ENCODE results near the gene MYL6B. TPM values are rescaled to one million over a fixed set of nuclear protein-coding genes. Genes with fewer than 3 reads are reported as not detected.

The MYL6B gene
- total and polyA plus RNA-seq, 2 of the 4 experiments (the other 2 are of a cell fraction) = 78.3 to 112 TPM

DNA sequence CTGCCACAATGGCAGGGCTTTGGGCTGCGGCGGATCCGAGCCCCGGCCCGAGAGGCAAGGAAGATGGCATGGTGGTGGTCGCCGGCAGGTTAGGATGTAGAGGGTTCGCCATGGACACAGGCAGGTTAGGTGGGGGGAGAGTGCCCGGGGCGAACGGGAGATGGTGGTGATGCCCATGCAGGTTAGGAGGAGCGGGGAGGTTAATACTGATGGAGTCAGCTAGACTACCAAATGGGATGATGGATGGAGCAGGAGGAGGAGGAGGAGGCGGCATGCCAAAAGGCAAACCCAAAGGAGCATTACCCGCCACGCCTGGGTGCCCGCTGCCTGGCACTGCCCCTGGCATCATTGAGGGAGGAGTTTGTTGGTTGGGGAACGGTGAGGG, 11.9 kb downstream of the MYL6B start:
- Histone ChIP-seq H3K4me1 (ENCODE audit: control insufficient read depth, insufficient read depth, low read length) (peaks cover 13% of the 10 kb centered on the region), H3K27me3 (ENCODE audit: control insufficient read depth, insufficient read depth, low read length) (no peaks in the 10 kb centered on the region), H3K9ac (ENCODE audit: low read depth, low read length) (no peak overlapping the region), H3K36me3 (ENCODE audit: control insufficient read depth, insufficient read depth, low read length) (peaks cover 83% of the 10 kb centered on the region), H3K14ac (replicated peaks; ENCODE audit: low read depth, low read length) (no peak overlapping the region), H3K4me2 (ENCODE audit: low read depth, low read length) (no peak overlapping the region), H3K27ac (ENCODE audit: insufficient read depth, low read length) (no peak overlapping the region), H2BK20ac (ENCODE audit: low read depth, low read length) (no peak overlapping the region), H3K9me3 (ENCODE audit: control insufficient read depth, insufficient read depth, low read length) (no peaks in the 10 kb centered on the region), H3K4ac (ENCODE audit: low read depth, low read length) (no peak overlapping the region), H4K20me1 (ENCODE audit: insufficient read depth, low read length) (peaks cover 59% of the 10 kb centered on the region), H2AK5ac (ENCODE audit: low read depth, low read length) (no peak overlapping the region), H2AFZ (replicated peaks; ENCODE audit: low read length, poor library complexity) (peak overlapping the region; percentile 54), H4K5ac (ENCODE audit: low read depth, low read length) (no peak overlapping the region), H3K4me3 (ENCODE audit: insufficient read depth, low read depth, low read length) (no peak overlapping the region), H3K18ac (ENCODE audit: low read depth, low read length) (no peak overlapping the region), H3K79me1 (ENCODE audit: low read depth in 1 of 2, low read length in 2 of 2) (peaks cover 14 to 49% of the 10 kb centered on the region in 2 experiments), H3K23ac (ENCODE audit: low read depth, low read length) (no peak overlapping the region), H3K9me1 (ENCODE audit: insufficient read depth, low read length) (no peaks in the 10 kb centered on the region; the same call in 1 of the 2 replicates), H2BK5ac (ENCODE audit: low read depth, low read length, poor library complexity, severe bottlenecking) (no peak overlapping the region), H2BK120ac (ENCODE audit: low read depth, low read length) (no peak overlapping the region), H2AK9ac (replicated peaks; ENCODE audit: low read depth, low read length, poor library complexity) (no peak overlapping the region), H4K8ac (ENCODE audit: low read depth in 2 of 2, low read length in 2 of 2) (no peak overlapping the region), H4K91ac (ENCODE audit: insufficient read depth, low read depth, low read length) (no peak overlapping the region), H2BK15ac (ENCODE audit: low read depth, low read length) (no peak overlapping the region), H3K56ac (ENCODE audit: extremely low read depth, insufficient read depth, low read length) (no peak overlapping the region)
- in situ Hi-C loops (cut with MboI; ENCODE audit: low sequenced_read_pairs) = no loop called here
- ChIA-PET POLR2A (ENCODE audit: unreplicated experiment) (no interaction called here), CTCF (interaction anchor here (0.6 kb wide), 1 partner anchor 10 kb away, joined by 3 read pairs; no protein-coding TSS in a partner anchor)
- intact Hi-C loops (cut with micrococcal nuclease) = no loop called here
- DNase-seq (no peak), ATAC-seq (ENCODE audit: low read depth) (no peak)
- no TSS peak for BruUV-seq (replicated peaks)
- dilution Hi-C loops (cut with HindIII; ENCODE audit: low sequenced_read_pairs, unreplicated experiment) = no loop called here
- 96% methylated on average over 9 of the region's 17 CpGs; no CpG with 5 or more reads in 1 of the 2 experiments for WGBS, 2 experiments (ENCODE audit: extremely low coverage in 2 of 2, insufficient read length in 1 of 2)
- no peak for TF ChIP-seq CTCF (conservative IDR thresholded peaks at IDR 0.05; ENCODE audit: low read depth, low read length)
- no peak for TF ChIP-seq RFX5 (IDR thresholded peaks at IDR 0.05; ENCODE audit: low read depth, low read length)
- TF ChIP-seq MAFK (IDR thresholded peaks at IDR 0.05; ENCODE audit: low read depth, low read length) = no peak
- no peak for TF ChIP-seq SMC3 (IDR thresholded peaks at IDR 0.05; ENCODE audit: low read depth, low read length)
- no peak for TF ChIP-seq CHD1 (IDR thresholded peaks at IDR 0.05; ENCODE audit: low read depth, low read length)
- TF ChIP-seq FOS (IDR thresholded peaks at IDR 0.05; ENCODE audit: low read depth, low read length) = no peak
- no peak for TF ChIP-seq BHLHE40 (IDR thresholded peaks at IDR 0.05; ENCODE audit: low read depth, low read length)
- no peak for TF ChIP-seq RCOR1 (IDR thresholded peaks at IDR 0.05; ENCODE audit: insufficient replicate concordance, low read length)
- TF ChIP-seq, protein P1, sequence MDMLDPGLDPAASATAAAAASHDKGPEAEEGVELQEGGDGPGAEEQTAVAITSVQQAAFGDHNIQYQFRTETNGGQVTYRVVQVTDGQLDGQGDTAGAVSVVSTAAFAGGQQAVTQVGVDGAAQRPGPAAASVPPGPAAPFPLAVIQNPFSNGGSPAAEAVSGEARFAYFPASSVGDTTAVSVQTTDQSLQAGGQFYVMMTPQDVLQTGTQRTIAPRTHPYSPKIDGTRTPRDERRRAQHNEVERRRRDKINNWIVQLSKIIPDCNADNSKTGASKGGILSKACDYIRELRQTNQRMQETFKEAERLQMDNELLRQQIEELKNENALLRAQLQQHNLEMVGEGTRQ (IDR thresholded peaks at IDR 0.05; ENCODE audit: low read depth, low read length) = no peak
- TF ChIP-seq RAD21 (IDR thresholded peaks at IDR 0.05; ENCODE audit: low read length) = no peak
- no peak for TF ChIP-seq MAZ (IDR thresholded peaks at IDR 0.05; ENCODE audit: borderline replicate concordance, low read depth, low read length)
- TF ChIP-seq, protein P2, sequence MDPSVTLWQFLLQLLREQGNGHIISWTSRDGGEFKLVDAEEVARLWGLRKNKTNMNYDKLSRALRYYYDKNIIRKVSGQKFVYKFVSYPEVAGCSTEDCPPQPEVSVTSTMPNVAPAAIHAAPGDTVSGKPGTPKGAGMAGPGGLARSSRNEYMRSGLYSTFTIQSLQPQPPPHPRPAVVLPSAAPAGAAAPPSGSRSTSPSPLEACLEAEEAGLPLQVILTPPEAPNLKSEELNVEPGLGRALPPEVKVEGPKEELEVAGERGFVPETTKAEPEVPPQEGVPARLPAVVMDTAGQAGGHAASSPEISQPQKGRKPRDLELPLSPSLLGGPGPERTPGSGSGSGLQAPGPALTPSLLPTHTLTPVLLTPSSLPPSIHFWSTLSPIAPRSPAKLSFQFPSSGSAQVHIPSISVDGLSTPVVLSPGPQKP (IDR thresholded peaks at IDR 0.05; ENCODE audit: borderline replicate concordance, low read depth, low read length) = no peak
- TF ChIP-seq CEBPB (IDR thresholded peaks at IDR 0.05; ENCODE audit: low read depth, low read length) = no peak

Measured in IMR-90 (cell line).